DOHH2 (cell line): ENCODE measurements around the gene PRX.
"Not testable (repeated sequence)": the region's sequence is repeated elsewhere in the genome, so short reads cannot be mapped to it uniquely, and the experiment has no call there.

ENCODE experiments used
- H3F3A ChIP-seq: fragments of 200-600 bp; sonication (generic), shearing (Covaris generic); 2 replicates; pipeline ENCODE4 v1.6.0; 2016; ENCODE audit warnings: antibody characterized with exemption, mild to moderate bottlenecking; ENCODE audit not compliant: control insufficient read depth, insufficient read depth
- H3K27ac ChIP-seq: fragments of 200-600 bp; sonication (generic); 2 replicates; pipeline ENCODE4 v1.5.1; 2014; ENCODE audit warnings: low read depth, mild to moderate bottlenecking, low read length, moderate library complexity
- H3K27me3 ChIP-seq: fragments of 200-600 bp; sonication (generic); 2 replicates; pipeline ENCODE4 v1.6.1; 2014; ENCODE audit warnings: mild to moderate bottlenecking, low read length, mixed read lengths; ENCODE audit not compliant: control insufficient read depth
- H3K36me3 ChIP-seq: fragments of 200-600 bp; sonication (generic); 2 replicates; pipeline ENCODE4 v1.6.1; 2014; ENCODE audit warnings: mild to moderate bottlenecking, low read length, moderate library complexity, mixed read lengths; ENCODE audit not compliant: control insufficient read depth
- H3K4me1 ChIP-seq: fragments of 200-600 bp; sonication (generic); 2 replicates; pipeline ENCODE4 v1.6.1; 2014; ENCODE audit warnings: mild to moderate bottlenecking, low read length, mixed read lengths; ENCODE audit not compliant: control insufficient read depth
- H3K4me2 ChIP-seq: fragments of 200-600 bp; sonication (generic); 2 replicates; pipeline ENCODE4 v1.6.0; 2014; ENCODE audit warnings: mild to moderate bottlenecking, low read length, moderate library complexity
- H3K4me3 ChIP-seq: fragments of 200-600 bp; sonication (generic); 2 replicates; pipeline ENCODE4 v1.5.1; 2014; ENCODE audit warnings: mild to moderate bottlenecking, low read length, mixed read lengths
- H3K79me2 ChIP-seq: fragments of 200-600 bp; sonication (generic); 2 replicates; pipeline ENCODE4 v1.6.1; 2014; ENCODE audit warnings: mild to moderate bottlenecking, low read length, mixed read lengths; ENCODE audit not compliant: control insufficient read depth
- H3K9me2 ChIP-seq: fragments of 200-600 bp; sonication (generic); replicated peaks from 2 replicates; pipeline ENCODE4 v1.6.1; 2014; ENCODE audit warnings: mild to moderate bottlenecking, low read length, mixed read lengths; ENCODE audit not compliant: control insufficient read depth
- H3K9me3 ChIP-seq: fragments of 200-600 bp; sonication (generic); 2 replicates; pipeline ENCODE4 v1.6.1; 2014; ENCODE audit warnings: antibody characterized with exemption, low read length, mixed read lengths; ENCODE audit not compliant: control insufficient read depth, insufficient read depth
- H4K20me1 ChIP-seq: fragments of 200-600 bp; sonication (generic); 2 replicates; pipeline ENCODE4 v1.6.0; 2014; ENCODE audit warnings: low read depth, mild to moderate bottlenecking, antibody characterized with exemption, low read length, moderate library complexity; ENCODE audit not compliant: control insufficient read depth, insufficient read depth
- EZH2phosphoT487 ChIP-seq: fragments of 200-600 bp; sonication (generic); IDR thresholded peaks from 2 replicates; pipeline ENCODE4 v1.6.1; 2017; ENCODE audit warnings: borderline replicate concordance, mild to moderate bottlenecking, antibody characterized with exemption, low read length, moderate library complexity, mixed read lengths
- TF ChIP-seq, protein P1 (sequence below): fragments of 200-600 bp; sonication (generic); IDR thresholded peaks from one replicate; pipeline ENCODE4 v1.5.1; 2014; ENCODE audit warnings: antibody characterized with exemption, mild to moderate bottlenecking, low read depth, low read length; ENCODE audit not compliant: poor library complexity, severe bottlenecking

PRX gene

GRCh38 chr19:40428197-40428596 is 15.0 kb upstream of the PRX start:
- H3K4me3 ChIP-seq, H3K9me3 ChIP-seq, H3K9me2 ChIP-seq, H4K20me1 ChIP-seq, H3F3A ChIP-seq, H3K27ac ChIP-seq, H3K79me2 ChIP-seq, H3K36me3 ChIP-seq, H3K27me3 ChIP-seq, H3K4me2 ChIP-seq: not testable (repeated sequence)
- H3K4me1 ChIP-seq, result peaks cover 22% of the 10 kb centered on the region

DNA sequence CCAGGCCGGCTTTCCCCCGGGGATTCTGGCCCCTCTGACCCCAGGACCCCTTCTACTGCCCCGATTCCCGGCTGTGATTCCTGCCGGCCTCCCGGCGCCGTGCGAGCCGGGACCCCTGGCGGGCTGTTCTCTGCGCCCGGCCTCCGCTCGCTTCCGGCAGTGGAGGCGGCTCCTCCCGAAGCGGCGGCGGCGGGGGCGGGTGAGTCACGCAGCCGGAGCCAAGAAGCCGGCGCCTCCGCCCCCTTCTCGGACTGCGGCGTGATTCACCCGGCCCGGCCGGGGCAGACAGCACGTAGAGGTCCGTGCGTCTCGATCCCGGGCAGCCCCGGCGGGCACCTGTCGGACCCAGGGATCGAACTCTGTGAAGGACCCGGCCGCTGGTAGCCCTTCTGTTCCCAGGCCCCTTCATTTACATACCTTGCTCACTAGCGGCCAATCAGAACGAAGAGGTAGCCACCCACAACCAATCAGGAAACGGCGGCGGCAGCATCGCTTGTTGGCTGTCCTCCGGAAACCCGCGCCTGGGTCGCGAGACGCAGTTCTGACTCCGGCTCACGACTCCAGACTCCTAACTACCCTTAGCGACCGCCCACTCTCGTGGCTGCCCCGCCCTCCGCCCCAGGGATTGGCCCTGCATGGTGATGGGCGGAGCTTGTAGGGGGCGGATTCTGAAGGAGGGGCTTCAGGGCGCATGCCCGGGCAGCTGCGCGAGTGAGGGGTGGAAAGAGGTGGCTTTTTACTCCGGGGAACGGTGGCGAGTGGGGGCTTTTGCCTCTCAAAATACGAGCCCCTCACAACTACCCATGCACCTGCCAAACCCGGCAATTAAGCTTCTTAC is 12.5 kb upstream of the PRX start, which contains the start of gene SERTAD1:
TSS of gene SERTAD1 (minus strand) at position 543 of the 838 bp plus-strand sequence. CDS start 2,446 bp downstream, outside the sequence.
- Histone ChIP-seq H3K4me1 (peaks cover 29% of the 10 kb centered on the region), H3K4me2 (peak within 1 kb of the TSS; percentile 100), H3K27ac (peak within 1 kb of the TSS; percentile 71), H4K20me1 (no peaks in the 10 kb centered on the region), H3K9me2 (no peaks in the 10 kb centered on the region), H3K4me3 (peak within 1 kb of the TSS; percentile 99), H3K27me3 (no peaks in the 10 kb centered on the region), H3K36me3 (peaks cover 12% of the 10 kb centered on the region), H3K9me3 (no peaks in the 10 kb centered on the region), H3F3A (peaks cover 6% of the 10 kb centered on the region), H3K79me2 (peaks cover 13% of the 10 kb centered on the region)
- TF ChIP-seq, protein P1, sequence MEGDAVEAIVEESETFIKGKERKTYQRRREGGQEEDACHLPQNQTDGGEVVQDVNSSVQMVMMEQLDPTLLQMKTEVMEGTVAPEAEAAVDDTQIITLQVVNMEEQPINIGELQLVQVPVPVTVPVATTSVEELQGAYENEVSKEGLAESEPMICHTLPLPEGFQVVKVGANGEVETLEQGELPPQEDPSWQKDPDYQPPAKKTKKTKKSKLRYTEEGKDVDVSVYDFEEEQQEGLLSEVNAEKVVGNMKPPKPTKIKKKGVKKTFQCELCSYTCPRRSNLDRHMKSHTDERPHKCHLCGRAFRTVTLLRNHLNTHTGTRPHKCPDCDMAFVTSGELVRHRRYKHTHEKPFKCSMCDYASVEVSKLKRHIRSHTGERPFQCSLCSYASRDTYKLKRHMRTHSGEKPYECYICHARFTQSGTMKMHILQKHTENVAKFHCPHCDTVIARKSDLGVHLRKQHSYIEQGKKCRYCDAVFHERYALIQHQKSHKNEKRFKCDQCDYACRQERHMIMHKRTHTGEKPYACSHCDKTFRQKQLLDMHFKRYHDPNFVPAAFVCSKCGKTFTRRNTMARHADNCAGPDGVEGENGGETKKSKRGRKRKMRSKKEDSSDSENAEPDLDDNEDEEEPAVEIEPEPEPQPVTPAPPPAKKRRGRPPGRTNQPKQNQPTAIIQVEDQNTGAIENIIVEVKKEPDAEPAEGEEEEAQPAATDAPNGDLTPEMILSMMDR, result peak; percentile 86
- TF ChIP-seq EZH2phosphoT487, result no peak

- Histone ChIP-seq H3K27ac (peak overlapping the region; percentile 71), H3K9me3 (no peaks in the 10 kb centered on the region), H3K4me2 (peak overlapping the region; percentile 100), H4K20me1 (no peaks in the 10 kb centered on the region), H3K4me3 (peak overlapping the region; percentile 99), H3K4me1 (peaks cover 29% of the 10 kb centered on the region), H3K79me2 (peaks cover 13% of the 10 kb centered on the region), H3F3A (peaks cover 6% of the 10 kb centered on the region), H3K27me3 (no peaks in the 10 kb centered on the region), H3K36me3 (peaks cover 12% of the 10 kb centered on the region), H3K9me2 (no peaks in the 10 kb centered on the region)
- TF ChIP-seq, protein P1, result no peak
- TF ChIP-seq EZH2phosphoT487, result no peak
These were observed 11.7 kb upstream of the PRX start for GRCh38 chr19:40424637-40425449.
